SU-DHL-6 (cell line): ENCODE measurements around the gene POU3F2.
A peak's percentile ranks its signal among the peaks of the same experiment; 100 is the strongest.

Experiments
- H2AFZ ChIP-seq: fragments of 200-600 bp; sonication (generic); 2 replicates; pipeline ENCODE4 v1.6.1; 2014; ENCODE audit warnings: low read depth, mild to moderate bottlenecking, moderate library complexity, mixed read lengths, antibody characterized with exemption, low read length; ENCODE audit not compliant: severe bottlenecking
- H3F3A ChIP-seq: fragments of 200-600 bp; shearing (Covaris generic); 2 replicates; pipeline ENCODE4 v1.6.0; 2016; ENCODE audit warnings: antibody characterized with exemption, mild to moderate bottlenecking; ENCODE audit not compliant: insufficient read depth
- H3K27ac ChIP-seq: fragments of 200-600 bp; sonication (generic); 2 replicates; pipeline ENCODE4 v1.5.1; 2016; ENCODE audit warnings: low read depth, mild to moderate bottlenecking, low read length, moderate library complexity, mixed read lengths
- H3K27me3 ChIP-seq: fragments of 200-600 bp; sonication (generic), shearing (Covaris generic); 2 replicates; pipeline ENCODE4 v1.6.0; 2014; ENCODE audit warnings: mild to moderate bottlenecking, low read length
- H3K36me3 ChIP-seq: fragments of 200-600 bp; sonication (generic); 2 replicates; pipeline ENCODE4 v1.6.1; 2014; ENCODE audit warnings: mild to moderate bottlenecking, low read length, mixed read lengths
- H3K4me2 ChIP-seq: fragments of 300-600, 200-600 bp; shearing (Covaris generic), sonication (generic); 2 replicates; pipeline ENCODE4 v1.6.0; 2014; ENCODE audit warnings: low read length, low read depth, mild to moderate bottlenecking; ENCODE audit not compliant: poor library complexity, severe bottlenecking
- H3K4me3 ChIP-seq: fragments of 200-600 bp; sonication (generic); 2 replicates; pipeline ENCODE4 v1.5.1; 2014; ENCODE audit warnings: antibody characterized with exemption, low read length, mild to moderate bottlenecking, mixed read lengths; ENCODE audit not compliant: insufficient read depth, poor library complexity, severe bottlenecking
- H3K79me2 ChIP-seq: fragments of 200-600 bp; sonication (generic); 2 replicates; pipeline ENCODE4 v1.6.1; 2014; ENCODE audit warnings: mild to moderate bottlenecking, low read length, moderate library complexity; ENCODE audit not compliant: insufficient read depth
- H3K9ac ChIP-seq: fragments of 200-600 bp; sonication (generic); 2 replicates; pipeline ENCODE4 v1.7.0; 2014; ENCODE audit warnings: mild to moderate bottlenecking, low read length
- H3K9me2 ChIP-seq: fragments of 200-600 bp; sonication (generic); replicated peaks from 2 replicates; pipeline ENCODE4 v1.6.1; 2014; ENCODE audit warnings: low read length; ENCODE audit not compliant: insufficient read depth
- H3K9me3 ChIP-seq: fragments of 200-600 bp; sonication (generic); 2 replicates; pipeline ENCODE4 v1.6.1; 2014; ENCODE audit warnings: low read length, mixed read lengths; ENCODE audit not compliant: insufficient read depth
- H4K20me1 ChIP-seq: fragments of 200-600 bp; sonication (generic); 2 replicates; pipeline ENCODE4 v1.6.1; 2014; ENCODE audit warnings: low read depth, mild to moderate bottlenecking, antibody characterized with exemption, low read length, moderate library complexity, mixed read lengths
- CTCF ChIP-seq: fragments of 200-600 bp; sonication (generic); IDR thresholded peaks from one replicate; pipeline ENCODE4 v1.5.1; 2017; ENCODE audit warnings: antibody characterized with exemption, mild to moderate bottlenecking, low read length, moderate library complexity; ENCODE audit not compliant: insufficient read depth, poor library complexity, severe bottlenecking
- EZH2phosphoT487 ChIP-seq: fragments of 200-600 bp; sonication (generic), shearing (Covaris generic); conservative IDR thresholded peaks from 2 replicates; pipeline ENCODE4 v1.6.1; 2018; ENCODE audit warnings: mild to moderate bottlenecking, antibody characterized with exemption, low read length, moderate library complexity, mixed read lengths

Gene POU3F2

GRCh38 chr6:98846021-98846380, 11.6 kb downstream of the POU3F2 start:
- Histone ChIP-seq H3K9me3 (no peaks in the 10 kb centered on the region), H3F3A (no peaks in the 10 kb centered on the region), H2AFZ (no peak overlapping the region), H3K9me2 (no peaks in the 10 kb centered on the region), H3K79me2 (no peaks in the 10 kb centered on the region), H4K20me1 (no peaks in the 10 kb centered on the region), H3K27me3 (no peaks in the 10 kb centered on the region), H3K4me2 (no peak overlapping the region), H3K36me3 (no peaks in the 10 kb centered on the region), H3K9ac (no peak overlapping the region), H3K4me3 (no peak overlapping the region), H3K27ac (no peak overlapping the region)
- TF ChIP-seq EZH2phosphoT487 (no peak), CTCF (peak; percentile 3)

GRCh38 chr6:98847416-98847778, 13.0 kb downstream of the POU3F2 start:
- no peak overlapping the region for H3K4me2 ChIP-seq
- H3K79me2 ChIP-seq = no peaks in the 10 kb centered on the region
- H2AFZ ChIP-seq = no peak overlapping the region
- no peaks in the 10 kb centered on the region for H3F3A ChIP-seq
- H3K9ac ChIP-seq = no peak overlapping the region
- no peaks in the 10 kb centered on the region for H3K9me3 ChIP-seq
- no peaks in the 10 kb centered on the region for H3K9me2 ChIP-seq
- no peak overlapping the region for H3K4me3 ChIP-seq
- H3K27me3 ChIP-seq = no peaks in the 10 kb centered on the region
- no peaks in the 10 kb centered on the region for H4K20me1 ChIP-seq
- TF ChIP-seq EZH2phosphoT487 (no peak), CTCF (no peak)
- no peaks in the 10 kb centered on the region for H3K36me3 ChIP-seq
- no peak overlapping the region for H3K27ac ChIP-seq

- H3K9me2 ChIP-seq = no peaks in the 10 kb centered on the region
- no peak overlapping the region for H3K27ac ChIP-seq
- H3K9me3 ChIP-seq = no peaks in the 10 kb centered on the region
- TF ChIP-seq EZH2phosphoT487 (no peak), CTCF (no peak)
- no peak overlapping the region for H2AFZ ChIP-seq
- H3K79me2 ChIP-seq = no peaks in the 10 kb centered on the region
- H3F3A ChIP-seq = no peaks in the 10 kb centered on the region
- no peaks in the 10 kb centered on the region for H4K20me1 ChIP-seq
- no peaks in the 10 kb centered on the region for H3K36me3 ChIP-seq
- H3K4me2 ChIP-seq = no peak overlapping the region
- H3K27me3 ChIP-seq = no peaks in the 10 kb centered on the region
- no peak overlapping the region for H3K4me3 ChIP-seq
- no peak overlapping the region for H3K9ac ChIP-seq
Measured at GRCh38 chr6:98847779-98848538, 13.6 kb downstream of the POU3F2 start.
